IPS-NIHi11 (cell line): ENCODE results near the gene SLC25A39.
"Not testable (repeated sequence)": the region's sequence is repeated elsewhere in the genome, so short reads cannot be mapped to it uniquely, and the experiment has no call there.

Experiments used
- DNase-seq: peaks from one replicate; pipeline ENCODE4 v3.0.0; 2012; ENCODE audit warnings: mixed read lengths, low spot score

Gene SLC25A39

GRCh38 chr17:44354582-44355561, 30.2 kb upstream of the SLC25A39 start:
- peak; percentile 92 for DNase-seq

- DNase-seq, result peak; percentile 74
Observed at GRCh38 chr17:44353672-44354331, 29.2 kb upstream of the SLC25A39 start.

- no peak for DNase-seq
Observed at GRCh38 chr17:44352828-44353671, 28.4 kb upstream of the SLC25A39 start.

- no peak for DNase-seq
Observed at GRCh38 chr17:44351961-44352827, 27.6 kb upstream of the SLC25A39 start.

- no peak for DNase-seq
Observed at GRCh38 chr17:44351464-44351863, 26.8 kb upstream of the SLC25A39 start.

GRCh38 chr17:44350733-44351226, 26.2 kb upstream of the SLC25A39 start:
- DNase-seq, result peak; percentile 79

- no peak for DNase-seq
Observed at GRCh38 chr17:44349553-44350070, 25.0 kb upstream of the SLC25A39 start.

- no peak for DNase-seq
Observed at GRCh38 chr17:44348988-44349364, 24.4 kb upstream of the SLC25A39 start.

GRCh38 chr17:44348234-44348987, 23.8 kb upstream of the SLC25A39 start:
- DNase-seq, result no peak

- DNase-seq, result not testable (repeated sequence)
Observed at GRCh38 chr17:44347206-44348055, 22.8 kb upstream of the SLC25A39 start.

GRCh38 chr17:44346064-44346844, 21.6 kb upstream of the SLC25A39 start:
- DNase-seq, result no peak

GRCh38 chr17:44345454-44346026, 20.9 kb upstream of the SLC25A39 start:
- peak; percentile 77 for DNase-seq

- peak; percentile 98 for DNase-seq
Observed at GRCh38 chr17:44344939-44345453, 20.4 kb upstream of the SLC25A39 start, which contains the start of gene GRN. GRN (plus strand) TSS chr17:44345302; CDS start chr17:44349165, 3,863 bp downstream.

- DNase-seq, result no peak
Observed at GRCh38 chr17:44343510-44344209, 19.0 kb upstream of the SLC25A39 start.

- DNase-seq, result not testable (repeated sequence)
Observed at GRCh38 chr17:44340553-44340952, 15.9 kb upstream of the SLC25A39 start.

GRCh38 chr17:44338702-44339101, 14.1 kb upstream of the SLC25A39 start:
- DNase-seq, result no peak

GRCh38 chr17:44335968-44336367, 11.3 kb upstream of the SLC25A39 start:
- no peak for DNase-seq
